ENCODE measurements around the gene CES3.

DNA sequence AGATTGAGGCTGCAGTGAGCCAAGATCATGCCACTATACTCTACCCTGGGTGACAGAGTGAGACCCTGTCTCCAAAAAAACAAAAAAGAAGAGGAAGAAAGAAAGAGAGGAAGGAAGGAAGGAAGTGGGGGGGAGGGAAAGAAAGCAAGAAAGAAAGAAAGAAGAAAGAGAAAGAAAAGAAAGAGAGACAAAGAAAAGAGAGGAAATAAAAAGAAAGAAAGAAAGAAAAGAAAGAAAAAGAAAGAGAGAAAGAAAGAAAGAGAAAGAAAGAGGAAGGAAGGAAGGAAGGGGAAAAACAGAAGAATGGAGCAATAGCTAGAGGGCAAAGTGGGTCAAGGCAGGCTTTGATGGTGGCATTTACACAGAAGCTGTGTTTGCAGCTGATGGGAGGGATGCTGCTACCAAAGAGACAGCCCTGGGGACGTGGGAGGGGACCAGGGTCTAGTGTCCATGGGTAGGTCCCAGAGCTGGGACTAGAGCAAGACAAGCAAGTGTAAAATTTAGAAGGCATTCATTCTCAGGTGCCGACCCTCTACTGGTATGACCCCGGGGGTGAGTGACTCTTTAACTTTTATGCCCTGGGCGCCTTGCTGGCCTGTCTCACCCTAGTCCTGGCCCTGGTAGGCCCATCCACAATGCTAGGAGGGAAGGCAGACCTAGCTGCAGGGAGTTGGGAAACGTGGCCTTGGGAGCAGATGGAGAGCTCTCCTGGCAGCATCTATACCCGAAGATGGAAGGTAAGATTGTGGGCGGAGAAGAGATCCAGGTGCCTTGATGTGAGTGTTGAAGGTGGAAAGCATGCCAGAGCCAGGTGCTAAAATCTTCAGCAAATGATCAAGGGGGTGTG is 2.0 kb upstream of the CES3 start:
- TF ChIP-seq POLR2AphosphoS5 (IDR thresholded peaks at IDR 0.05) (no peak), RAD21 (conservative IDR thresholded peaks at IDR 0.05) (no peak), SMC3 (conservative IDR thresholded peaks at IDR 0.05; ENCODE audit: poor library complexity) (no peak), EZH2 (IDR thresholded peaks at IDR 0.05; ENCODE audit: borderline replicate concordance, insufficient read depth, low read length, poor library complexity, severe bottlenecking) (no peak), TAF1 (IDR thresholded peaks at IDR 0.05; ENCODE audit: low read depth) (no peak)
- TF ChIP-seq, protein P1, sequence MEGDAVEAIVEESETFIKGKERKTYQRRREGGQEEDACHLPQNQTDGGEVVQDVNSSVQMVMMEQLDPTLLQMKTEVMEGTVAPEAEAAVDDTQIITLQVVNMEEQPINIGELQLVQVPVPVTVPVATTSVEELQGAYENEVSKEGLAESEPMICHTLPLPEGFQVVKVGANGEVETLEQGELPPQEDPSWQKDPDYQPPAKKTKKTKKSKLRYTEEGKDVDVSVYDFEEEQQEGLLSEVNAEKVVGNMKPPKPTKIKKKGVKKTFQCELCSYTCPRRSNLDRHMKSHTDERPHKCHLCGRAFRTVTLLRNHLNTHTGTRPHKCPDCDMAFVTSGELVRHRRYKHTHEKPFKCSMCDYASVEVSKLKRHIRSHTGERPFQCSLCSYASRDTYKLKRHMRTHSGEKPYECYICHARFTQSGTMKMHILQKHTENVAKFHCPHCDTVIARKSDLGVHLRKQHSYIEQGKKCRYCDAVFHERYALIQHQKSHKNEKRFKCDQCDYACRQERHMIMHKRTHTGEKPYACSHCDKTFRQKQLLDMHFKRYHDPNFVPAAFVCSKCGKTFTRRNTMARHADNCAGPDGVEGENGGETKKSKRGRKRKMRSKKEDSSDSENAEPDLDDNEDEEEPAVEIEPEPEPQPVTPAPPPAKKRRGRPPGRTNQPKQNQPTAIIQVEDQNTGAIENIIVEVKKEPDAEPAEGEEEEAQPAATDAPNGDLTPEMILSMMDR (IDR thresholded peaks at IDR 0.05; ENCODE audit: poor library complexity, severe bottlenecking): no peak
